ENCODE measurements around the gene MLEC.

DNA sequence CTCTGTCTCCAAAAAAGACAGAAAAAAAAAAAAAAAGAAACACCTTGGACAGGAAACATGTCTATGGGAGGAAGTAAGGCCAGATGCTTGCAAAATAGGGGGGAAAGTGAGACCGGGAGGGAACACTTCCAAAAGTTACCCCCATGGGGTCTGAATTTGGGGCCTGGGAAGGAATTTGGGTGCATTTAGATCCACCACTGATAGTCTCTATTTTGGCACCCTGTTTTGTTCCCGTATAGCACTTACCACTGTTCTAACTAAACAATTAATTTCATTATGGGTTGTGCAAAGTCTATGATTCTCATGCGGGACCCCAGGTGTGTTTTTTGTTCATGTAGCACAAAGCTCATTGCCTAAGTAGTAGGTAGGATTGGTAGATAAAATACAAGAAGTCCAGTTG, 1.4 kb upstream of the MLEC start:
- TF ChIP-seq, protein P1, sequence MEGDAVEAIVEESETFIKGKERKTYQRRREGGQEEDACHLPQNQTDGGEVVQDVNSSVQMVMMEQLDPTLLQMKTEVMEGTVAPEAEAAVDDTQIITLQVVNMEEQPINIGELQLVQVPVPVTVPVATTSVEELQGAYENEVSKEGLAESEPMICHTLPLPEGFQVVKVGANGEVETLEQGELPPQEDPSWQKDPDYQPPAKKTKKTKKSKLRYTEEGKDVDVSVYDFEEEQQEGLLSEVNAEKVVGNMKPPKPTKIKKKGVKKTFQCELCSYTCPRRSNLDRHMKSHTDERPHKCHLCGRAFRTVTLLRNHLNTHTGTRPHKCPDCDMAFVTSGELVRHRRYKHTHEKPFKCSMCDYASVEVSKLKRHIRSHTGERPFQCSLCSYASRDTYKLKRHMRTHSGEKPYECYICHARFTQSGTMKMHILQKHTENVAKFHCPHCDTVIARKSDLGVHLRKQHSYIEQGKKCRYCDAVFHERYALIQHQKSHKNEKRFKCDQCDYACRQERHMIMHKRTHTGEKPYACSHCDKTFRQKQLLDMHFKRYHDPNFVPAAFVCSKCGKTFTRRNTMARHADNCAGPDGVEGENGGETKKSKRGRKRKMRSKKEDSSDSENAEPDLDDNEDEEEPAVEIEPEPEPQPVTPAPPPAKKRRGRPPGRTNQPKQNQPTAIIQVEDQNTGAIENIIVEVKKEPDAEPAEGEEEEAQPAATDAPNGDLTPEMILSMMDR (IDR thresholded peaks at IDR 0.05; ENCODE audit: poor library complexity) = no peak
- TF ChIP-seq EZH2 (IDR thresholded peaks at IDR 0.05; ENCODE audit: borderline replicate concordance) (no peak), EZH2phosphoT487 (IDR thresholded peaks at IDR 0.05; ENCODE audit: low read depth, severe bottlenecking, unreplicated experiment) (no peak)
